Measurements from ENCODE around the gene TYK2. TPM values are rescaled to one million over a fixed set of nuclear protein-coding genes. Genes with fewer than 3 reads are reported as not detected.

Gene TYK2
- total and polyA plus RNA-seq, 7 donors = 35.6 to 125 (median 47.2) TPM

DNA sequence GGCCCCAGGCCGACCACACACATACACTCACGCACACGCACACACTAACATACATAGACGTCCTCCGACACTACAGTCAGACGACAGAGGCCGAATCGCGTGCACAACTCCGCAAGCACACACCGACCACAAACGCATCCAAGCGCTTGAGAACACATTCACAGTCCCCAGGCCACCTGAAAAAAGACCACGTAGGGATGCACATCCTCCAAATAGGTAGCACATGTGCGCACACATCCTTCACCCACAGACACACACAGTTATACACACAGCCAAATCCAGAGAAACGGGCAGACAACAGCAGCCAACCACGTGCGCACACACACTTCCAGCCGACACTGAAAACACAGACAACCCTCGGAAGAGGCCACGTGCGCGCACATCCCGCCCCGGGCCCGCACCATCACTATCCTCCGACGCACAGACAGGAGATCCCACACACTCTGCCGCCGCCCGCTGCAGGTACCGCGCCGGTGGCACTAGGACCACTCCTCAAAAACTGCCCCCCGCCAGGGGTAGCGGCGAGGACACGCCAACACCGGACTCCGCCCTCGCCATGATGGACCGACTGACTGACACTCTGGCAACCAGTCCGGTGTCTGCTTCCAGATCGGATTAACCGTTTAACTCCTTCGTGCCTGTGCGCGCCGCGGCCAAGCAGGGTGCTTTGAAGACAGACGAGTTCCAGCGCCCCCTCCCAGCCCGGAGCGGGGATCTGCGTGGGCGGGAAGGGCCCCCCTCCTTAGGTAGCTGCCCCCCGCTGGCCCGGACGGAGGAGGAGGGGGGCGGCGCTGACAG, 39.5 kb upstream of the TYK2 start:
- Histone ChIP-seq H3K4me3 (peak overlapping the region in 2 of 4 donors; percentile 17 to 18), H3K27me3 (peaks cover 84 to 100% (median 89%) of the 10 kb centered on the region in 3 donors), H3K4me1 (peaks cover 0 to 60% (median 53%) of the 10 kb centered on the region in 4 donors), H3K36me3 (no peaks in the 10 kb centered on the region), H3K27ac (no peak overlapping the region), H3K9me3 (no peaks in the 10 kb centered on the region)
- intact Hi-C loops (cut with DNase I) = no loop called here
- 1% methylated on average over 61 of the region's 61 CpGs for WGBS, 2 donors
- DNase-seq = no peak
- TF ChIP-seq, protein P1, sequence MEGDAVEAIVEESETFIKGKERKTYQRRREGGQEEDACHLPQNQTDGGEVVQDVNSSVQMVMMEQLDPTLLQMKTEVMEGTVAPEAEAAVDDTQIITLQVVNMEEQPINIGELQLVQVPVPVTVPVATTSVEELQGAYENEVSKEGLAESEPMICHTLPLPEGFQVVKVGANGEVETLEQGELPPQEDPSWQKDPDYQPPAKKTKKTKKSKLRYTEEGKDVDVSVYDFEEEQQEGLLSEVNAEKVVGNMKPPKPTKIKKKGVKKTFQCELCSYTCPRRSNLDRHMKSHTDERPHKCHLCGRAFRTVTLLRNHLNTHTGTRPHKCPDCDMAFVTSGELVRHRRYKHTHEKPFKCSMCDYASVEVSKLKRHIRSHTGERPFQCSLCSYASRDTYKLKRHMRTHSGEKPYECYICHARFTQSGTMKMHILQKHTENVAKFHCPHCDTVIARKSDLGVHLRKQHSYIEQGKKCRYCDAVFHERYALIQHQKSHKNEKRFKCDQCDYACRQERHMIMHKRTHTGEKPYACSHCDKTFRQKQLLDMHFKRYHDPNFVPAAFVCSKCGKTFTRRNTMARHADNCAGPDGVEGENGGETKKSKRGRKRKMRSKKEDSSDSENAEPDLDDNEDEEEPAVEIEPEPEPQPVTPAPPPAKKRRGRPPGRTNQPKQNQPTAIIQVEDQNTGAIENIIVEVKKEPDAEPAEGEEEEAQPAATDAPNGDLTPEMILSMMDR (IDR thresholded peaks at IDR 0.05) = no peak
- TF ChIP-seq EP300 (IDR thresholded peaks at IDR 0.05) (no peak), POLR2AphosphoS5 (IDR thresholded peaks at IDR 0.05) (no peak), POLR2A (IDR thresholded peaks at IDR 0.05) (no peak)

DNA sequence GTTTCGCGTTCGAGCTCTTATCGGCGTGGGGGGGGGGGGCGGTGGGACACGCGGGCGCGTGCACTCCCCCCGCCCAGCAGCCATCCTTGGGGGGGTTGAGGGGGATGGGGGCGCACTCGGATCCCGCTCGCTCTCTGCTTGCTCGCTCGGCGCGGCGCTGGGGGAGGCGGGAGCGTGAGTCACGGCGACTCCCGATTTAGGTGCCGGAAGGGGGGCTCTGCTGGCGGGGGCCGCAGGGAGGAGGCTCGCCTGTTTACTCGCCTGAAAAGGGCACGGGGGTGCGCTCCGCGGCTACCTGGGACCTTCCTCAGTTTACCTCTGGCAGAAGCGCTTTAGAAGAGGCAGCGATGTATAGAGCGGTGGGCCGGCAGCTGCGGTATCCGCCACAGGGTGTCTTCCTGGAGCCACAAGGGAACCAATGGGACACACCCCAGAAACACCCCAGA, 38.9 kb upstream of the TYK2 start:
- Histone ChIP-seq H3K27ac (no peak overlapping the region), H3K36me3 (no peaks in the 10 kb centered on the region), H3K9me3 (peaks cover 0 to 4% (median 0%) of the 10 kb centered on the region in 4 donors), H3K4me1 (peaks cover 0 to 54% (median 47%) of the 10 kb centered on the region in 4 donors), H3K4me3 (peak overlapping the region in 2 of 4 donors; percentile 17 to 18), H3K27me3 (peaks cover 79 to 96% (median 83%) of the 10 kb centered on the region in 3 donors)
- DNase-seq = no peak
- intact Hi-C loops (cut with DNase I) = no loop called here
- TF ChIP-seq POLR2A (IDR thresholded peaks at IDR 0.05) = no peak
- TF ChIP-seq, protein P1 (IDR thresholded peaks at IDR 0.05) = no peak
- TF ChIP-seq EP300 (IDR thresholded peaks at IDR 0.05) = no peak
- no peak for TF ChIP-seq POLR2AphosphoS5 (IDR thresholded peaks at IDR 0.05)
- 1 to 3% methylated on average over 39 to 40 of the region's 40 CpGs for WGBS, 2 donors

DNA sequence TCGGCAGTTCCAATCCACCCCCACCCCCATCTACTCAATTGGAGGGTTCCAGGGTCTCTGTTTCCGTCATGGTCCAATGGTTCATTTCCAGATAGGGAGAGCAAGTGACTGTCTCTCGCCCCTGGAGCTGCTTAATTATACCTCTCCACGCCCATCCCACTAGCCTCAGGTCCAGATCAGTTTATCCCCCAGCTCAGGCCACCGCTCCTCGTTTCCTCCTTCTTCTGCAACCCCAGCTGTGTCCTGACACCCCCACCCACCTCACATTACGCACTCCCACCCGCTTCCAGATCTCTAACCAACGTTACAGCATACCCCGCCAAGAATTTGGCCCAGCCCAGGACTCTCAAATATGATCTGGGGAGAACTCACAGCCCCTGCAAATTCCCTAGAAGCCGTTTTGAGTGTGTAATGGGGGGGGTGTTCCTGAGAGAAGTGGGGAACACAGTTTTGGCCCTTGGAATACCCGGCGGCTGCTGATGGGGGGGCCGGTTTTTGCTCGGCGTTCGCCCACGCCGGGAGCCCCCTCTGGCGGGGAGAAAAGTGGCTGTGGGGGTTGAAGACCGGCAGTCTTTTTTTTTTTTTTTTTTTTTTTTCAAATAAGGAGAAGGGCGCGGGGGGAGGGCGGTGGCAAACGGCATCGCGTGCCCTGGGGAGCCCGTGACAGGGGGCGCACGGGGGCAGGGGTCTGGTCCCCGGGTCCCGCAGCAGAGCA, 38.3 kb upstream of the TYK2 start:
- Histone ChIP-seq H3K27me3 (peaks cover 73 to 90% (median 77%) of the 10 kb centered on the region in 3 donors), H3K27ac (no peak overlapping the region), H3K36me3 (no peaks in the 10 kb centered on the region), H3K4me1 (peaks cover 0 to 49% (median 43%) of the 10 kb centered on the region in 4 donors), H3K4me3 (peak overlapping the region in 2 of 4 donors; percentile 17 to 18), H3K9me3 (peaks cover 0 to 4% (median 0%) of the 10 kb centered on the region in 4 donors)
- WGBS, 2 donors = 4% methylated on average over 32 of the region's 32 CpGs
- no peak for DNase-seq
- TF ChIP-seq, protein P1 (IDR thresholded peaks at IDR 0.05) = no peak
- TF ChIP-seq EP300 (IDR thresholded peaks at IDR 0.05) = no peak
- TF ChIP-seq POLR2A (IDR thresholded peaks at IDR 0.05) = no peak
- TF ChIP-seq POLR2AphosphoS5 (IDR thresholded peaks at IDR 0.05) = no peak
- intact Hi-C loops (cut with DNase I) = no loop called here

DNA sequence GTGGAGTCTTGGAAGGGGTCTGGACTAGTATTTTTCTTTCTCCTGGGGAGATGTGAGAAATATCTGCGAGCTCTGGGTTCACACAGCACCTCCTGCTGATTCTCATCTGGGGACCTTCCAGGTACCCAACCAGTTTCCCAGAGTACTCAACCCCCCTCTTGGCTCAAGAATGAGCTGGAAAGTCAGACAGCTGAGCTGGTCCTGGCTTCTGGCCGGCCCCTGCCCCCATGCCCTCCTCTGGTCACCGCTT, 37.8 kb upstream of the TYK2 start:
- Histone ChIP-seq H3K4me1 (peaks cover 0 to 49% (median 43%) of the 10 kb centered on the region in 4 donors), H3K9me3 (peaks cover 0 to 4% (median 0%) of the 10 kb centered on the region in 4 donors), H3K27ac (no peak overlapping the region), H3K27me3 (peaks cover 68 to 85% (median 72%) of the 10 kb centered on the region in 3 donors), H3K4me3 (no peak overlapping the region), H3K36me3 (no peaks in the 10 kb centered on the region)
- intact Hi-C loops (cut with DNase I) = no loop called here
- TF ChIP-seq, protein P1 (IDR thresholded peaks at IDR 0.05) = no peak
- TF ChIP-seq POLR2A (IDR thresholded peaks at IDR 0.05) (no peak), EP300 (IDR thresholded peaks at IDR 0.05) (no peak), POLR2AphosphoS5 (IDR thresholded peaks at IDR 0.05) (no peak)
- 8 to 10% methylated on average over 3 of the region's 3 CpGs for WGBS, 2 donors
- no peak for DNase-seq

Measured in sigmoid colon (tissue), 7 donors.